PC-3 (cell line): ENCODE results near the gene SEPTIN11.

Experiments
- CTCF ChIP-seq: fragments of 300-600 bp; sonication (generic); conservative IDR thresholded peaks from 2 replicates; pipeline ENCODE4 v1.5.1; 2017; ENCODE audit warnings: antibody characterized with exemption, low read depth, mild to moderate bottlenecking, low read length
- EZH2 ChIP-seq: fragments of 300-600 bp; sonication (generic); IDR thresholded peaks from one replicate; pipeline ENCODE4 v1.6.1; 2017; ENCODE audit warnings: antibody characterized with exemption, mild to moderate bottlenecking, low read length; ENCODE audit not compliant: unreplicated experiment

DNA sequence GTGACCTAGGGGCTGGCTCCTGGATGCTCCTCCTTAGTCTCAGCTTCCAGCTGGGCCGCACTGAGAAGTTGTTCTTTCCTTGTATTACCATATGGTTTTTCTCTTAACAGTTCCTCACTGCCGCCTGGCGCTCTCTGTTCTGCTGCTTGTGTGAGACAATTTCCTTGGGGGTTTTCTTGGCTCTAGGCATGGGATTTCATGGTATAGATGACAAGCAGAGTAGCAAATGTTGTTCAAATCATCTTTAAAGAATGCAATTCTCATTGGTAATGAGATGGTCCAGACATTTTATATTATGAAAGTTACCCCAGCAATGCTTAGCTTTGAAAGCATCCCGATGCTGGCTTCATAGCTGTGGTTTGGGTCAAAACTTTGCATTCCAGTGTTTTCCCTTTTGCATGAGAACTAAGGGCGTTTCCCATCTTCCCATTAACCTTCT is 37.6 kb downstream of the SEPTIN11 start:
- TF ChIP-seq CTCF (no peak), EZH2 (no peak)
